HepG2 (cell line): ENCODE data around the gene PCED1B. TPM values are rescaled to one million over a fixed set of nuclear protein-coding genes. Genes with fewer than 3 reads are reported as not detected.

Experiments
- ATAC-seq: fragments of 200-7000 bp; cut with Tn5 transposase; 3 replicates; pipeline ENCODE4 v1.9.1; 2020; ENCODE audit warnings: mild to moderate bottlenecking, moderate library complexity
- BruUV-seq: library from RNA; stranded (reverse); fragments of 400-500 nt; replicated peaks from 2 replicates; lab custom pipeline; 2021; lab: Mats Ljungman, UMichigan
- CTCF ChIA-PET: fragments of 300-600 bp; formaldehyde crosslinking; extraction: SDS; loops from one replicate; lab custom pipeline; 2021; ENCODE audit warnings: low total read pairs, inconsistent platforms, low intra/inter-chr PET ratio; lab: Yijun Ruan, JAX
- POLR2A ChIA-PET: fragments of 350-600 bp; sonication (Branson Sonifier 250); formaldehyde crosslinking; loops from one replicate; lab custom pipeline; 2020; ENCODE audit warnings: antibody characterized with exemption, inconsistent platforms; lab: Yijun Ruan, JAX
- DNase-seq: peaks from one replicate; pipeline ENCODE4 v3.0.0-alpha.2; 2015; ENCODE audit warnings: low spot score
- FAIRE-seq: peaks from 3 replicates; lab custom pipeline; 2011; peaks lifted over from hg19 to GRCh38; lab: Jason Lieb, UNC
- H2AFZ ChIP-seq: one replicate; pipeline ENCODE4 v1.6.1; 2011; ENCODE audit warnings: low read length, inconsistent platforms
- H3K27ac ChIP-seq: fragments of 300-600 bp; 3 replicates; pipeline ENCODE4 v1.8.0; 2011; ENCODE audit warnings: mixed run types, mild to moderate bottlenecking, mixed read lengths, low read length, inconsistent platforms; ENCODE audit not compliant: insufficient read depth; ENCODE audit errors: extremely low read length
- H3K27me3 ChIP-seq, 2 experiments: fragments of 200-600 bp in 1 of 2; 2 replicates in 1 of 2; 3 replicates in 1 of 2; pipeline versions ENCODE4 v1.6.0 to v1.8.0; 2011; ENCODE audit warnings: low read length in 2 of 2, mild to moderate bottlenecking in 2 of 2, moderate library complexity in 2 of 2, inconsistent platforms in 1 of 2; ENCODE audit not compliant: insufficient read depth in 2 of 2, control insufficient read depth in 1 of 2
- H3K36me3 ChIP-seq, 2 experiments: fragments of 200-600 bp in 1 of 2; replicated peaks in 1 of 2; 2 replicates in 1 of 2; 3 replicates in 1 of 2; pipeline versions ENCODE4 v1.5.1 to v1.8.0; 2011; ENCODE audit warnings: low read length in 2 of 2, inconsistent platforms in 1 of 2; ENCODE audit not compliant: insufficient read depth in 2 of 2, control insufficient read depth in 1 of 2
- H3K4me1 ChIP-seq: 2 replicates; pipeline ENCODE4 v1.5.1; 2012; ENCODE audit warnings: low read length, inconsistent platforms; ENCODE audit not compliant: insufficient read depth
- H3K4me2 ChIP-seq: 2 replicates; pipeline ENCODE4 v1.6.0; 2011; ENCODE audit warnings: low read depth, low read length, inconsistent platforms
- H3K4me3 ChIP-seq, 3 experiments: fragments of 200-600 bp in 1 of 3; sonication (generic), shearing (Covaris generic) in 1 of 3; replicated peaks in 1 of 3; 2 replicates each; pipeline ENCODE4 v1.5.1; 2011 to 2016; ENCODE audit warnings: low read length in 3 of 3, inconsistent platforms in 2 of 3, low read depth in 2 of 3, mild to moderate bottlenecking in 2 of 3, control low read depth in 1 of 3, mixed read lengths in 1 of 3; ENCODE audit not compliant: insufficient read depth in 1 of 3
- H3K79me2 ChIP-seq: one replicate; pipeline ENCODE4 v1.6.1; 2011; ENCODE audit warnings: low read length, inconsistent platforms; ENCODE audit not compliant: insufficient read depth
- H3K9ac ChIP-seq: 2 replicates; pipeline ENCODE4 v1.6.0; 2011; ENCODE audit warnings: mild to moderate bottlenecking, low read depth, low read length, inconsistent platforms; ENCODE audit not compliant: insufficient read depth
- H3K9me3 ChIP-seq: 2 replicates; pipeline ENCODE4 v1.5.1; 2012; ENCODE audit warnings: mild to moderate bottlenecking, low read length
- H4K20me1 ChIP-seq: 2 replicates; pipeline ENCODE4 v1.6.0; 2011; ENCODE audit warnings: inconsistent platforms, mild to moderate bottlenecking, low read length, moderate library complexity; ENCODE audit not compliant: insufficient read depth
- ETS1 ChIP-seq: sonication (generic); formaldehyde crosslinking; IDR thresholded peaks from 2 replicates; pipeline ENCODE4 v1.4.0; 2020; ENCODE audit warnings: missing genetic modification reagents
- FOXK2 ChIP-seq: fragments of 450-650 bp; IDR thresholded peaks from 2 replicates; pipeline ENCODE4 v1.6.1; 2016
- GLMP ChIP-seq: sonication (generic); formaldehyde crosslinking; IDR thresholded peaks from 2 replicates; pipeline ENCODE4 v1.9.0; 2021; ENCODE audit warnings: missing genetic modification reagents, mild to moderate bottlenecking, borderline replicate concordance
- GZF1 ChIP-seq: sonication (generic); formaldehyde crosslinking; IDR thresholded peaks from 2 replicates; pipeline ENCODE4 v1.5.1; 2020; ENCODE audit warnings: mild to moderate bottlenecking, missing genetic modification reagents
- HMG20A ChIP-seq: IDR thresholded peaks from 2 replicates; pipeline ENCODE4 v1.6.1; 2016; ENCODE audit warnings: borderline replicate concordance
- KLF11 ChIP-seq: IDR thresholded peaks from 2 replicates; pipeline ENCODE4 v1.6.1; 2016; ENCODE audit warnings: missing compliant biosample characterization
- LBX2 ChIP-seq: sonication (generic); formaldehyde crosslinking; IDR thresholded peaks from 2 replicates; pipeline ENCODE4 v1.5.0; 2020; ENCODE audit warnings: missing genetic modification reagents, mild to moderate bottlenecking, borderline replicate concordance
- MLX ChIP-seq: IDR thresholded peaks from 2 replicates; pipeline ENCODE4 v1.6.1; 2016
- MNT ChIP-seq: fragments of 450-650 bp; IDR thresholded peaks from 2 replicates; pipeline ENCODE4 v1.6.1; 2016
- MYPOP ChIP-seq: sonication (generic); formaldehyde crosslinking; IDR thresholded peaks from 2 replicates; pipeline ENCODE4 v1.8.1; 2023; ENCODE audit warnings: mild to moderate bottlenecking, moderate library complexity, missing genetic modification reagents
- RFX5 ChIP-seq: IDR thresholded peaks from 2 replicates; pipeline ENCODE4 v1.6.1; 2011; ENCODE audit warnings: low read depth, low read length, improper control_type of control experiment
- ZNF121 ChIP-seq: sonication (generic); formaldehyde crosslinking; IDR thresholded peaks from 2 replicates; pipeline ENCODE4 v1.5.0; 2020; ENCODE audit warnings: mild to moderate bottlenecking, missing genetic modification reagents
- ZNF3 ChIP-seq: IDR thresholded peaks from 2 replicates; pipeline ENCODE4 v1.7.0; 2017; ENCODE audit warnings: inconsistent platforms
- ZNF382 ChIP-seq: sonication (generic); formaldehyde crosslinking; IDR thresholded peaks from 2 replicates; pipeline ENCODE4 v1.5.0; 2020; ENCODE audit warnings: missing genetic modification reagents, mild to moderate bottlenecking, borderline replicate concordance
- ZNF503 ChIP-seq: sonication (generic); formaldehyde crosslinking; IDR thresholded peaks from 2 replicates; pipeline ENCODE4 v1.4.0; 2020; ENCODE audit warnings: missing genetic modification reagents
- ZNF816 ChIP-seq: sonication (generic); formaldehyde crosslinking; IDR thresholded peaks from 2 replicates; pipeline ENCODE4 v1.8.0; 2022; ENCODE audit warnings: missing genetic modification reagents, mild to moderate bottlenecking, borderline replicate concordance
- WGBS: methylation state at CpG from one replicate; pipeline ENCODE4 v1.1.6; 2017; ENCODE audit warnings: low lambda C conversion rate; 5-methylcytosine and 5-hydroxymethylcytosine counted together
- in situ Hi-C: cut with HindIII; loops from 2 replicates; pipeline ENCODE4 v1.10.0; 2017; ENCODE audit warnings: low pct_unique_long_range_greater_than_20kb; ENCODE audit not compliant: extremely low pct_ligation_motif_present
- intact Hi-C: fragments of 100-400 bp; cut with micrococcal nuclease; formaldehyde crosslinking; loops from one replicate; pipeline ENCODE4 v1.10.0; 2022; ENCODE audit not compliant: unreplicated experiment
- polyA plus RNA-seq, 8 experiments: library from polyadenylated mRNA; depleted of rRNA in 3 of 8; stranded (reverse) in 7 of 8; unstranded in 1 of 8; fragments of >200 nt; fragmentation: Illumina TruSeq in 4 of 8; extraction: Trizol in 4 of 8; gene quantifications; 2 replicates each; pipeline versions ENCODE4 v1.2.1 to v1.2.3, GENCODE V29; 2011 to 2016; ENCODE audit warnings: low read depth in 4 of 8, missing spikeins in 1 of 8, mixed read lengths in 1 of 8; ENCODE audit not compliant: insufficient read depth in 1 of 8
- total RNA-seq, 5 experiments: library from RNA; depleted of rRNA; stranded (reverse); fragments of >200 nt; fragmentation: Illumina TruSeq; extraction: Trizol; gene quantifications; 2 replicates each; pipeline ENCODE4 v1.2.3, GENCODE V29; 2016; ENCODE audit warnings: low read depth in 1 of 5

Gene PCED1B
- total and polyA plus RNA-seq, 2 of the 13 experiments (the other 11 are each of a cell fraction or from before 2014, with no cell fraction given), result 0.11 to 0.37 TPM

GRCh38 chr12:47190271-47190750 is 110.9 kb downstream of the PCED1B start (continued):
- TF ChIP-seq ETS1 (CRISPR knock-in tag), result no peak

- FAIRE-seq (no peak), DNase-seq (no peak), ATAC-seq (no peak)
- ChIA-PET CTCF (no interaction called here), POLR2A (no interaction called here)
- H3K27me3 ChIP-seq, result no peaks in the 10 kb centered on the region
- H3K79me2 ChIP-seq, result no peaks in the 10 kb centered on the region
- H4K20me1 ChIP-seq, result no peaks in the 10 kb centered on the region
- in situ Hi-C loops, result no loop called here
- intact Hi-C loops, result no loop called here
- no peak overlapping the region for H3K9ac ChIP-seq
- no peaks in the 10 kb centered on the region for H3K4me1 ChIP-seq
- no peaks in the 10 kb centered on the region for H3K36me3 ChIP-seq
- no peak overlapping the region for H3K4me2 ChIP-seq
- BruUV-seq, result no TSS peak
- H3K9me3 ChIP-seq, result no peaks in the 10 kb centered on the region
- no peak overlapping the region for H3K27ac ChIP-seq
- H3K4me3 ChIP-seq, result no peak overlapping the region
- H2AFZ ChIP-seq, result no peak overlapping the region
- WGBS, result 2% methylated on average over 3 of the region's 3 CpGs
- TF ChIP-seq MNT, result no peak
- TF ChIP-seq ZNF816, result no peak
- TF ChIP-seq MLX (CRISPR knock-in tag), result no peak
- TF ChIP-seq HMG20A (CRISPR knock-in tag), result no peak
- no peak for TF ChIP-seq ZNF3 (CRISPR knock-in tag)
- TF ChIP-seq MYPOP, result no peak
- TF ChIP-seq LBX2, result no peak
- no peak for TF ChIP-seq FOXK2
- TF ChIP-seq GZF1, result no peak
- no peak for TF ChIP-seq GLMP
- TF ChIP-seq KLF11 (CRISPR knock-in tag), result no peak
- TF ChIP-seq ZNF382 (CRISPR knock-in tag), result no peak
- no peak for TF ChIP-seq ZNF121
- TF ChIP-seq RFX5, result no peak
- TF ChIP-seq ZNF503 (CRISPR knock-in tag), result no peak
Observed at GRCh38 chr12:47190905-47191304, 111.5 kb downstream of the PCED1B start.
